Stimulated activated CD8-positive, alpha-beta memory T cell treated with anti-CD3 and anti-CD28 coated beads, Interleukin-7, amount 100 ng/mL, for 4 hours (primary cell): ENCODE data around the gene IGSF9.

Experiments used
- DNase-seq, 2 donors: peaks; one replicate each; pipeline ENCODE4 v3.0.0-alpha.2; 2020; ENCODE audit warnings: low read depth in 2 of 2

Gene IGSF9

GRCh38 chr1:159972443-159973205 is 27.2 kb upstream of the IGSF9 start:
- DNase-seq, result no peak

DNA sequence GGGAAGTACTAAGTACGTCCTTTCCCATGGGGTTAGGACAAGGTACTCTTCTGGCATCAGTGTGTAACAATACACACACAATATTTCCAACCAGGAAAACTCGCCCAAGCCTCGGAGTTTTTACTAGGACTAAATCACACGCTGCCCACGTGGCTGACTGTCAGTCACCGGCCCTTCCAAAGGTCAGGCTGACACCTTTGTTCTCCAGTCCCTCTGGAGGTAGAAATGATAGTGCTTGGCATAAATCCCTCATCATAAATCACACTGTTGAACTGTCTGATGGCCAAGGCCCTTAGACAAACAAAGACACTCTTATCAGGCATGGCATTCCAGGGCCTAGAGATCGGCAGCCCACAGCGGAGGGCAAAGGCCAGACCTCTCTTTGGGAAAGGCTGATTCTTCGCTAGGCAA is 25.5 kb upstream of the IGSF9 start:
- no peak for DNase-seq

GRCh38 chr1:159968901-159969300 is 23.5 kb upstream of the IGSF9 start:
- no peak for DNase-seq

DNA sequence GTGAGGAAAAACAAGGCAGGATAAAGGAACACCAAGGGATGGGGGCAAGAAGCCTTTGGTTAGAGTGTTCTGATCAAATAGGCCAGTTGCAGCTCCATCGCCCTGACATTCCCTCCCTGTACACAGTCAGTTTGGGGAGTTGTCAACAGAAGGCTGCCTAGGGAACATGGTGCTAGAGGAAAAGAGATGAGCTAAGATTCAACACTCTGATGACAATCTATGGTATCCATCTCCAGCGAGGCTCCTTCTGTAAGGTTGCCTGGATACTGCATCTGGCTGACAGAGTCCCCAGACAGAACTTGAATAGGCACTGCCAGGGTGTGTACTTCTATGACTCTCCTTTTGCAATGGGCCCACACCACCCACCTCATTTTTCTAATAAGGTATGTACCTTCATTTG is 19.9 kb upstream of the IGSF9 start:
- no peak for DNase-seq

GRCh38 chr1:159964144-159964543 is 18.7 kb upstream of the IGSF9 start:
- no peak for DNase-seq

GRCh38 chr1:159962176-159962575 is 16.8 kb upstream of the IGSF9 start:
- no peak for DNase-seq

DNA sequence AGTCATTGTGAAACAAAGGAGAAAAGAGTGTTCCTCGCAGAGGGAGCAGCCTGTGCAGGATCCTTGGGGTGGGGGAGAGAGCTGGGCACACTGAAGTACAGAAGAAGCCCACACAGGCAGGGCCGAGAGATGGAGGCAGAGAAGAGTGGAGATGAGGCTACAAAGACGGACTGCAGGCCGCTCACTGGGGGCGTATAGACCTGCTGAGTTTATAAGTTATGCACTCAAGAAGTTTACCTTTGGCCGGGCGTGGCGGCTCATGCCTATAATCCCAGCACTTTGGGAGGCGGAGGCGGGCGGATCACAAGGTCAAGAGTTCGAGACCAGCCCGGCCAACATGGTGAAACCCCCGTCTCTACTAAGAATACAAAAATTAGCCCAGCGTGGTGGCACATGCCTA is 16.2 kb upstream of the IGSF9 start:
- no peak for DNase-seq

DNA sequence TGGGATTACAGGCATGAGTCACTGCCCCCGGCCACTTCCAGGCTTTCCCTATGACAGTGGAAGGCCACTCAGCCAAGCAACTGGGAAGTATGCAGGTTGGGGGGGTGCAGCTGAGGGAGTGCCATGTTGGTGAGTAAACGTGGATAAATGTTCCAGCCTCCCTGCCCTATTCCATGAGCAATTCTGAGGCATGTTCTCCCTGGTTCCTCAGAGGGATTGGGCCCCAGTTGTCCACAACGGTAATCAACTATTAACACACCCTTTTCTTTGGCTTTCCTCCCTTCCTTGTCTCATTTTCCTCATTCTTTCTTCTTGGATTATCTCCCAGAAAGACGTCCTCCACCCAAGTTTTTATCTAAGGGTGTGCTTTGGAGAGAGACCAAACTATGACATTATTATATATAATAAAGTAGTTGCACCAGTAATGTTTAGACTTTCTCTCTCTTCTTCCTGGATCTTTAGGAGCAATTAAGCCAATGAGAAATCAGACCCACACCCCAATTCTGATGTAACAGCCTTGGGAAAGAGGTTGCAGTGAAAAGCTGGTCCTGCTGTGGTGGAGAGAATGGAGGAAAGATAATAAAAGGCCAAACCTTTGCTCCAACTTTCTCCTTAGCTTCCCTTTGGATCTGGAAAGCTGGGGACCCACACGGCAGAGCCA is 15.4 kb upstream of the IGSF9 start:
- no peak for DNase-seq

GRCh38 chr1:159959451-159959850 is 14.0 kb upstream of the IGSF9 start:
- no peak for DNase-seq

- no peak for DNase-seq
These were observed 13.4 kb upstream of the IGSF9 start for GRCh38 chr1:159958719-159959380.

DNA sequence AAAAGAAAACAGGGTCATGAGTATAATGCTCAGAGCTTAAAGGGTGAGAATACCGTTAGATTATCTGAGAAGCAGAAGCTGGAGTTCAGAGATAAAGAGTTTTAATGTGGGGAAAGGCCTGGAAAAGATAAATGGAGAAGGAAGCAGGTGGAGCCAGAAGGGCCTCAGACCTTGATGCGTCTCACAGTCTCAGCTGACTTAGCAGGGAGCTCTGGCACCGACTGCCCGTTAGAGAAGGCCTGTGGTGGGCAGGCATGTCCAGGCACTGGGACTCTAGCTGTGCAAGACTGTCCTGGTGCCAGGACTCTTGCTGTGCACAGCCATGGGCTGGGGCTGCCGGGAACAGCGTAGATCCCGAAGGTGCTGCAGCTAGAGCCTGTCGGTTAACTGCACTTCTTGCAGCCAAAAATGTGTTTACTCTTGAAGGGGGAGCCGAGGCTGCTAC is 12.4 kb upstream of the IGSF9 start:
- DNase-seq, result no peak

- no peak for DNase-seq
These were observed 10.0 kb upstream of the IGSF9 start for GRCh38 chr1:159955456-159955855.

DNA sequence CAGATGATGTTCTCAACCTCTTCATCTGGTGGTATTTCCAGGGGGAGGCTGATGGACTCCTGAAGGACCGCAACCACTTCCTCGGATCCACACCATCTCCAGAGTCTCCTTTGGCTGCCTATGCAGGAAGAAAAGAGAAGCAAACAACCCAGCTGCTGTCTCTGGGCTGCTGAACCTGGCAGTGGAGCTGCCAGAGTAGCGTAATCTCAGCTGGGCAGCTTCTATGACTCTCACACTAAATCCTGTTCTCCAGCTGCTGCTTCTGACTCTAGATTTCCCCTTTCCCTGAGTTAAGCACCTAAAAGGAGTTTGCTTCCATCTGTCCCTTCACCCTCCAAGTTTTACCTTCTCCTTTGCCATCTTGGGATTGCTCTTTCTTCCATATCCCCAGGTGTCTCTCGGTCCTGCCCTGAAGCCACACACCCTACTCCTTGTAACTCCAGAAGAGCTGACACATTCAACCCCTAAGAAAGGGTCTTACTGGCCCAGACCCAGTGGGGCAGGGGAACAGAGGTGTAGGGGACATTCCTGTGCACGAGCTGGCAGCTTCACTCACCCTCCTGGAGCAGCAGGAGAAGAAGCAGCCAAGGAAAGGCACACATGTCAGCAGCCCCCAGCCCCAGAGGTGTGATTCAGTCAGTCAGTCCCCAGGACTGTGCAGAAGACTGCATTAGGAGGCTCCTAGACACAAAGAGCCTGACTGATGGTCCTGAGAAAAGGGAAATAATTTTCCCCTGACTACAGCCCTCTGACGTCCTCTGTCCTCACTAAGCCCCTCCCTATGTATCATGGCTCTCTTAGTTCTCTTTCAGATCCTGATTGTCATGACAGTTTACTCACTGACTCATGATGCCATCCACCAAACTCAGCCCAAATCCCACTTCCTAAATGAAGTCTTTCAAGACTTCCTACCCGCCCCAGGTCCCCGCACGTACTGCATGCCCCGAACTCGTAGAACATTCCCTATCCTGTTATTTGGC is 8.4 kb upstream of the IGSF9 start, which contains the start of gene SLAMF9:
Gene SLAMF9 (minus strand): TSS at position 702 of the 980 bp plus-strand sequence. CDS start 100 bp downstream, at position 602.
- DNase-seq, result no peak

- DNase-seq, result no peak
These were observed 7.5 kb upstream of the IGSF9 start for GRCh38 chr1:159952932-159953331.

- DNase-seq, result no peak
These were observed 6.1 kb upstream of the IGSF9 start for GRCh38 chr1:159951551-159951950.

DNA sequence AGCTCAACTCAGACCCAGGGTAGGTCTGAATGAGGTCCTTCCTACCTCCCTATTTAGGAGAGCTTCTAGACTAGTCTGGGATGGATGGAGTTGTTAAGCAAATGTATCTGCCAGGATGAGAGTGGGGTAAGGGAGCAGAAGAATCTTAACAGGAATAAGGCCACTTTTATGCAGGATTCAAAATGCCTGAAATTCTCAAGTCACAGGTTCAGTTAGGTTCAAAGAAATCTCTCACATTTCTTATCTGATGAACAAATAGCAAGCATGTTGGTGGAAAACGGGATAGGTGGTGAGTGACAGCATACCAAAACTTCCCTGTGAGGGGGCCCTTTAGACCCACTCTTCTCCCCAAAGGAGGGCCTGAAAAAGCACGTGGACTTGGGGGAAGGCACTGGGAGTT is 5.6 kb upstream of the IGSF9 start:
- DNase-seq, result no peak

- DNase-seq, result no peak
These were observed 4.6 kb upstream of the IGSF9 start for GRCh38 chr1:159949981-159950381.

DNA sequence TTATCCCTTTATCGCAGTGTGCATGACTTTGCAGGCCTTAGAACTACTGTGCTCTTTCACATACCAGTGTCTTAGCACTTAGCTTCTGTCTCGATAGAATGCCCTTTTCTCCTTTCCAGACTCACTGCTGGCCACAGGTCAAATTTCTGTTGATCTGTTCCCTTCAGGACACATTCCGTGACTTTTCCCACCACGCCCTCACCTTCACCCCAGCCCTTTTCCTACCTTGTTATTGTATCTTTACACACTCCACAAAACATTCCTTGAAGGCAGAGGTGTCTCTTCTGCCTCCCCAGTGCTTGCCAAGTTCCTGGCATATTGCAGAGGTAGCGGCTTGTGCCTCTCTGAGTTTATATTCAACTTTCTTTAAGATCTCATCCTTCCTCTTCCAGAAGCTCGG is 3.7 kb upstream of the IGSF9 start:
- no peak for DNase-seq

- no peak for DNase-seq
These were observed 2.5 kb upstream of the IGSF9 start for GRCh38 chr1:159947942-159948341.

- no peak for DNase-seq
These were observed 1.1 kb upstream of the IGSF9 start for GRCh38 chr1:159946242-159947187.
